IPS-NIHi7 (cell line): ENCODE data around the gene LYVE1.

Source experiments
- DNase-seq: peaks from one replicate; pipeline ENCODE4 v3.0.0; 2012; ENCODE audit warnings: mixed read lengths; ENCODE audit errors: extremely low spot score

LYVE1 gene

DNA sequence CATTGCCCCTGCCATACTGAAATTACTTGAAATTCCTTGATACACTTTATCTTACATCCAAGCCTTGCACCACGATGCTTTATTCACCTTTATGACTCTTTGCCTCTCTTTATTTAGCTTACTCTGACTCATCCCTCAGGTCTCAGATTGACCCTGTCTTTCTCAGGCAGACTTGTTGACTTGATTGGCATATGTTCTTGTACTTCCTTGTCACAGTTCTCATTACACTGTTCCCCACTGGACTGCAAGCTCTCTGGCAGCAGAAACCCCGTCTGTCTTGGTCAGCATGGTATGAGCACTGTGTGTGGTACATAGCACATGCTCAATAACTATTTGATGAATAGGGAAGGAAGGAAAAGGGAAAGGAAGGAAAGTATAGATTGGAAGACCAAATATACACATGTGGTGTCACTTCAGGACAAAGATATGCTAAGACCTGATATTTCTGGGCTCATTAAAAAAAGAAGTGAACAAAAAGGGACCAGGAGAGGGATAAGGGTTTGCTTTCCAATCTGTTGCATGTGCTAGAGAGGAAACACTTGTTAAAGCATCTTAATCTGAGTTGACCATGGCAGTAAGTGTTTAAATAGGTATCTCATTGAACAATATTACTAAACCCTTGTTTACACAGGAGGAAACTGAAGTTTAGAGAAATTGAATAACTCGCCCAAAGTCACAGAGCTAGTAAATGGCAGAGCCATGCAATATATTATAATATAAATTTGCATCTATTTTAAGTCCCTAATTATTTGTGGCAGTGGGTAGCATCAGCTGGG, 7.2 kb downstream of the LYVE1 start:
- DNase-seq, result no peak

DNA sequence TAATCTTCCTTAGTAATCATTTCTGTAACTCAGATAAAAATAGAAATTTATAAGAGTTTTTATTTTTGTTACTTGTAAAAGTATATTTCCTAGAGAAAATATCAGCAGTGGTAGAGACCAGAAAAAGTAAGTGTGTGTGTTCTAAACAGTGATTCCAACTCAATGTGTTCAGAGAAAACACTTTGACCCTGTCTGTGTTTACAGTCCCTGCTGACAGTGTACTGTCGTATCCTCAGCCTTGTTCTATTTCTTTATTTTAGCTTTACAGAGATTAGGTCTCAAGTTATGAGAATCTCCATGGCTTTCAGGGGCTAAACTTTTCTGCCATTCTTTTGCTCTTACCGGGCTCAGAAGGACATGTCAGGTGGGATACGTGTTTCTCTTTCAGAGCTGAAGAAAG, 10.2 kb downstream of the LYVE1 start:
- DNase-seq, result no peak

DNA sequence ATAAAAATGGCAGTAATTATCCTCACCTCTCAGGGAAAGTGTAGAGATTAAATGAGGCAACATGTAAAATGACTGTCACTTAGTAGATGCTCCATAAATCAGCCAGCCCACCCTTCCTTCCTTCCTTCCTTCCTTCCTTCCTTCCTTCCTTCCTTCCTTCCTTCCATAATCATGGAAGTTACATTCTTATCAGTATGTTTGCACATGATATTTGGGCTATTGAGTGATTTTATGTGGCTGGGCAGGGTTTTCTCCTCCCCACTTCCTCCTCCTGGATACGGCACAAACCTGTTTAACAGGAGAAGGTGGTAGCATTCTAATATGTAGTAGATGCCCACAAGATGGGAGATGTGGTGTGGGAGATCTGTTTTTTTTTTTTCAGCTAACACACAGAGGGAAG, 11.9 kb downstream of the LYVE1 start:
- DNase-seq, result no peak

DNA sequence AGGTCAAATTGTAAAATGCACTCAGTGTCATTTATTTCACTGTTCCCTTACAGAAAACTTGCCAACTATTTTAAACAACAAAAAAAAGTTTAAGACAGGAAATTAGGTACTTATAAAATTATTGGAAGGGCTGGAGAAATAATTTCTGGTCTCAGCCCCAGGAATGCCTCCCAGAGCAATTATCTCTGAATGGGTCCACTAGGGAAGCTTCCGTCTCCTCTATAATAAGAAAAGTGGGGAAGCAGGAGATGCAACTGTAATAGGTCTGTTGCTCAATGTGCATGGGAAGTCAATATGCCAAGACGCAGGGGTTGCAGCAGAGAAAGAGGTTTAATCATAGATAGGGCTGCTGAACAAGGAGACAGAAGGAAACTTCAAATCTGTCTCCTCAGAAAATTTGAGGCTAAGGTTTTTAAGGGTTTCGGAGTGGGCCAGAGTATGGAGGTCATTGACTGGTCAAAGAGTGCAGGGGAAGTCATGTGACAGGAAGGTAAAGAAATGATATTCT, 16.6 kb downstream of the LYVE1 start:
- DNase-seq, result no peak

DNA sequence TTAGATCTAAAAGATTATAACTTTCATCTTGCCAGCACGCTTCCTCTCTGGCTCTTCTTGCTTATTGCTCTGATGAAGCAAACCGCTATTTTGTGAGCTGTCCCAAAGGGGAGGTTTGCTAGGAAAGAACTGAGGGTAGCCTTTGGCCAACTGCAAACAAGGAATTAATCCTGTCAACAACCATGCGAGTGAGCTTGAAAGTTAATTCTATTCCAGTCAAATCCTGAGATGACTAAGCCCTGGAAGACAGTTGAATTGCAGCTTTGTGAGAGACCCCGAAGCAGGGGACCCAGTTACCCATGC, 17.2 kb downstream of the LYVE1 start:
- DNase-seq, result no peak

DNA sequence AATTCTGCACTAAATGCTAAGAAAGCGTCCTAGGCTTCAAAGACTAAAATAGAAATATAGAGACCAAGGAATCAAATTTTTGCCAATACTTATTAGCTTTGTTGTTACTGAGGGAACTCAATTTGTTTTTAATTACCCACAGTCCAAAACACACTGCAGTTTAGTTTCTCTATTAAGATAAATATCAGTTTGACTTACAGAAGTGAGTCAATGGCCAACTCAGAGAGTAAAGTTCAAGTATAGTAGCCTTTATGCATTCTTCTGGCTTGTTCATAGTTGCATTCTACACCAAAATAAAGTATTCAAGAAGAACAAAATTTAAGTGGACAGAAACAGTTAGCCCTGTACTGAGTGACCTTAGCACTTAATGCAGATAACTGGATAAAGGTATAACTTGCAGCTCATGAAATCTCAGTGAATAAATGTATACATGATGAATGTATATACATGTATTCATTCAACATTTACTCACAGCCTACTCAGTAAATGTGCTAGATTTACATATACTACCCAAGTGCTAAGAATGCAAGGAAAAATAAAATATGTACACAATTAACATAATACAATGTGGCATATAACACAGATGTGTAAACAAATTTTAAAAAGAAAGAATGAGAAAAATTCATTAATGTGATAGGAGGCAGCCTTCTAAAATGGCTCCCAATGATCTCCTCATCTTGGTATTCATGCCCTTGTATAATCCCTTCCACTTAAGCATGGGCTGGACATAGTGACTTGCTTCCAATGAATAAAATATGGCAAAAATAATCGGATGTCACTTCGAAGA, 17.8 kb downstream of the LYVE1 start:
- no peak for DNase-seq

DNA sequence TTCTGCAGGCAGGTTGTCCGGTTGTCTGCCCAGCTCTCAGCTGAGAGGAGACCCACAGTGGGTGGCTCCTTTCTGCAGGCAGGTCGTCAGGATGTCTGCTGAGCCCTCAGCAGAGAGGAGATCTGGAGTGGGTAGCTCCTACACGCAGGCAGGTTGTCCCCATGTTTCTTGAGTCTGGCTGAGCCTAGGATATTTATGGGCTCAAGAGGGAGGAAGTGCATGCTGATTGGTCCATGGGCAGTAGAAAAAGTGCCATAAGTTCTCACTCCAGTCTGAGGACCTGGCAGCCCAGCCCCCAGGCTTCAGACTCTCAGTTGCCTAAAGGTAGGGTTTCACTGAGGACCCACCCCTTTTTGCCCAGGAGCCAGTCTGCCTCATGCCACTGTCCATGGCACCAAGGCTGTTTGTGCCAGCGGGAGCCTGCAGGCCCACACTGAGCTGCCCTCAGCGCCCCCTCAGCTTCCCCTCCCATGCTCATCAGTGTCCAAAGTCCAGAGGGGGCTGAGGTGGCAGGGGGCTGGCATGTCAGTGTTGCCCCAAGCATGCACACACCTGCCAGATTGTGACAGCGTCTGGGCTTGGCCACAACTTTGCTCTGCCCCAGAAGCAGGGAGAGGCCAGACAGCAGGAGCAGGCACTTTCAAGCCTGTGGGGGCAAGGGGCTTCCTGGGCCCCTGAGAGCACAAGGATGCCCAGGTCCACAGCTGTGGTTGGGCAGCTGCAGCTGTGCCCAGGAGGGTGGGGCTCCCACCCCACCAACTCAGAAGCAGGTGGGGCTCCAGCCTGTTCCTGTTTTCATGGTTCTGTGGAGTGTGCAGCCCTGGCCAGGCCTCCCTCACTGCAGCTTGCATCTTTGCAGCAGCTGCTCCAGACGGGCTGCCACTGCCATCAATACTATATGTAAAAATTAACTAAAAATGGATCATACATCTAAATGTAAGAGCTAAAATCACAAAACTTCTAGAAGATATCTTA, 23.7 kb downstream of the LYVE1 start:
- DNase-seq, result no peak

DNA sequence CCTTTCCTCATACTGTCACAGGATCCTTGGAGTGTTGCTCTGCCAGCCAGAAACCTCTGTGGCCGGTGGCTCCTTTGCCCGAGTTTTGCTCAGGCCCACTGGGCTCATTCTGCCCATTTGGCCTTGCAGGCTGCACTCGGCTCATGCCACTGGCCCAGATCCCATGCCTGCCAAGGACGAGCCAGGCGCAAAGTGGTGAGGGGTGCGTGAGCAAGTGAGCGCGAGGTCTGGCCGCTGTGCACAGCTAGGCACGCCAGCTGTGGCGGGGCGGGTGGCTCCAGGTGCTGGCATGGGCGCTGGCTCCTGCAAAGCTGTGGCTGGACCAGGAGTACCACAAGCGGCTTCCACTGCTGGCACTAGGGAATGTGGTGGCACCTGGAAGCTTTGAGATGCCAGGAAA, 24.7 kb downstream of the LYVE1 start:
- no peak for DNase-seq

DNA sequence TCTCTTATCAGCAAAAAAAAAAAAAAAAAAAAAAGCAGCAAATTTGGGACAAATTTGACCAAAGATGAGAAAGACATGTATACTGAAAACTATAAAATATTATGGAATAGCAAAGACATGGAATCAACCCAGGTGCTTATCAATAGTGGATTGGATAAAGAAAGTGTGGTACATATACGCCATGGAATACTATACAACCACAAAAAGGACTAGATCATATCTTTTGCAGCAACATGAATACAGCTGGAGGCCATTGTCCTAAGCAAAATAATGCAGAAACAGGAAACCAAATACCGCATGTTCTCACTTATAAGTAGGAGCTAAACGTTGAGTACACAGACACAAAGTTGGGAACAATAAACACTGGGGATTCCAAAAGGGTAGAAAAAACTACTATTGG, 25.7 kb downstream of the LYVE1 start:
- DNase-seq, result no peak

DNA sequence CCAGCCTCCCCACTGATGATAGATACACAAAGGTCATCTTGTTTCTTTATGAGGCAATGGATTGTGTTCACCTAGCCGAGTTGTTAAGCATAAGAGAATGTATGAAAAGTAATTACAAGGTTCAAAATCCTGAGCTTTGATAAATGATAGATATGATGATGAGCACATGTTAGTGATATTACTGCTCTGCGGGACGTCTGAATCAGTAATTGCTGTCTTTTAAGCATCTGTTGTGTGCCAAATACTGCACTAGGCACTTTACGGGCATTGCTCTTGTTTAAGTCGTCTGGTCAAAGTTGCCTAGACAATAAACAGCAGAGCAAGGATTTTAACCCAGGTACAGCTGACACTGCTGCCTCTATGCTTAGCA, 26.9 kb downstream of the LYVE1 start:
- DNase-seq, result no peak

DNA sequence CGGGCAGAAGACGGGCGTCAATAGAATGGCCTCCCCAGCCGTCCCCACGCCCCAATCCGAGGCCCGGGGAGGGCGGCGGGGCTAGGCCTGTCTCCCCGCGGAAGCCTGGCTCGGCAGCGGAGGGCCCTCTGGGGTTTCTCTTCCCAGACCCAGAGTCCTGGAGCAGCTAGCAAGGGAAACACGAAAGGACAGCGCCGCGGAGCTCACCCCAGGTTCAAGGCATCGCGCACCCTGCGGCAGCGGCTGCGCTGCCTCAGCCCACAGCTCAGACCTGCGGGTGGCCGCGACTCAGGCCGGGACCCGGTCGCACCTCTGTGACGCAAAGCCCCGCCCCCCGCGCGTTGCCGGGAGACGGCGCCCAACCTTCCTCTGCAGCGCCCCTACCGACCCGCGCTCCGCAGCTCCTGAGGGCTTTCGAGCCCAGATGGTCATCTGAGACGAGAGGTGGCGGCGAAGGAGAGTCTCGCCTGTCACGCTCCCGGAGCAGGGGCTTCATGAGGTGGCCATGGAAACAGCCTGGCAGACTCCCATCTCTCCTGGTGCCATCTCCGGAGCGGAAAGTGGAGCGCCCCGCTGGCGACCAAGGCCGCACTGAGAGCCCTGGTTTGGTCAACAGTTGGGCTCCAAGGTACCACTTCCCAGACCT, 27.4 kb downstream of the LYVE1 start, which contains the start of gene RNF141:
Gene RNF141 (minus strand): TSS at position 273 of the 646 bp plus-strand sequence. CDS start 7,029 bp downstream, outside the sequence.
- peak; percentile 99 for DNase-seq

DNA sequence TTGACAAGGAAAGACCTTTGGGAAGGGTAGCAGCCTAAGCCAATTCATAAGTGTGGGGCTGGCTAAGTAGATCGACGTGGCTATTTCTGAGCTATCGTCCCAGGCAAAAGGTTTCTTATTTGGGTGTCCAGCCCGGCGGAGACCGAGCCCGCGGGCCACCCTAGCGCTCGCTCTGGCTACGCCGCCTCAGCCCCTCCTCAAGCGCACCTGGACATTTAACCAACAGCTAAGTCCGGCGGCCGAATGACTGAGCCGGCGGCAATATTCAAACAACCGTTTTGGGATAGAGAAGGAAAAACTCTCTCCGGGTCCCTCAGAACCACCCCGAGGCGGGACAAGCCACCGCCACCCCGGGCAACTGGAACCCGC, 27.9 kb downstream of the LYVE1 start:
- DNase-seq, result peak; percentile 46

DNA sequence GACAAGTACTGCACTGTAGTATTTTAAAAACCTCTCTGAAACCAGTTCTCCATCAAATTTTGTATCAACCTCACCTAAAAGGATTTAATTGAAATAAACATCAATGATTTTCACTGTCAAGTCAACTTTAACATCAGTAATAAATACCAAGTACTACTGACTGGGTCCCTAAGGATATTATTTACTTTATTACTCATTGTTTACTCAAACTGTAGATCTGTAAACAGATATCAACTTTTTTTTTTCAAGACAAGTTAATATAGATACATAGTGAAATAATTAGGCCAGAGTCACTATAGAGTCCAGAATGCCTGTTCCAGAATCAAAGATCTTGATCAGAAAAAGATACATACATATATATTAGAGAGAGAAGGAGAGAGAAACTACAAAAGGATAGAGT, 29.1 kb downstream of the LYVE1 start:
- no peak for DNase-seq

DNA sequence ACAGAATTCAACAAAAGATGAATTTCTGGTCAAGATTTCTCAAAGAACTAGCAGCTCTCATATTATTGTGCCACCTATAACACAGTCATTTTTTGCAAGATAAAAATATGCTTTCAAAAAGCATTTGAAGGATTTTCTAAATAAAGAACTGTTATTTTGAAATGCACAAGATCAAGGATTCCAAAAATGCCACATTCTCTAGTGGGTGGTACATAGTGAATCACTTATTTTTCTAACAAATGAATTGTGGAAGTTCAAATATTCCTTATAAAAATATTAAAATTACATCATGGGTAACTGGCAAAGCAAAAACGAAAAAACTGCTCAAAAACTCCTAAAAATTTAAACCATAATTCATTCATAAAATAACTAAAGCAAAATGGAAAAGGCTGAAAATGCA, 29.5 kb downstream of the LYVE1 start:
- no peak for DNase-seq

DNA sequence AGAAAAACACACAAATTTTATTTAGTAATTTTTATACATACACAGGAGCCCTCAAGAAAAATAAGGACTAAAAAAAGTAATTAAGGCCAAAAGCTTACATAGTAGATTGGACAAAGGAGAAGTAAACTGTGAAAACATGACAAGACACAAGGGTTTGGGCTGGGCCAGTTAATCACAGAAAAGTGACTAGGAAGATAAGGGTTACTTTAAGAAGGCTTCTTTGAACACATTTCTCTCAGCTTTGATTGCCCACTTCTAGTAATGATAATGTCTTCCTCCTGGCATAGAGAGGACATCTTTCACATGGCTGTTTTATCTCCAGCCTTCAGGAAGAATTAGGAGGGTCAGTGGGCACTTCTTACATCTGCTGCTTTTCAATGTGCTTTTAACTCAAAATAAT, 30.9 kb downstream of the LYVE1 start:
- no peak for DNase-seq

DNA sequence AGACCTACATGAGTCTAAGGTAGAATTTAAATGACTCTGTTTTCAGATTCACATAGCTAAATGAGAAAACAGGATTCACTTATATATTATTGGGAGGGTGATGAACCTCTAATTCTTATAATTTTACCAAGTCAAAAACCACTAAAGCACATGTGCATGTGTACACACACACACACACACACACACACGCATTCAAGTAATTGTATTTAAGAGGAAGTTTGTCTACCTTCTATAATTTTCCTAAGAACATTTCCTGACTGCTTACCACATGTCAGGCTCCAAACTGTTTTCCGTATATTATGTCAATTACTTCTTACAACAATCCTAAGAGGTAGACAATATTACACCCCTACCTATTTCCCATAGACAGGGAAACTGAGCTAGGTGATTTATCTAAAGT, 34.1 kb downstream of the LYVE1 start:
- DNase-seq, result no peak

DNA sequence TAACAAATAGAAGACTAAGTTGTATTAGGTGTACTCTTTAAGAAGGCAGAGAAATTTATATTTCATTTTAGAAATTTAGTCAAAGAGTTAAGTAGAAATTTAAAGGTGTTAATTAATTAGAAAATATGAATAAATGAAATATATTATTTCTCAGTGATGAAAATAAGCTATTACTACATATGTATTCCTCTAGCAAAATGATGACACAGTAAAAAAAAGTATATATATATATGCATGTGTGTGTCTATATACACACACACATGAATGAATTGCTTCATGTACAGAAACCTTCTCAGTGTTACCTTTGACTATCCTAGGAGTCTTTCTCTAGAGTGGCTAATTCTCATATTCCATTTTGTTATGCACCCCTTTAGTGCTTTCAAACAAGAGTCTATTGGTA, 35.1 kb downstream of the LYVE1 start:
- DNase-seq, result no peak

DNA sequence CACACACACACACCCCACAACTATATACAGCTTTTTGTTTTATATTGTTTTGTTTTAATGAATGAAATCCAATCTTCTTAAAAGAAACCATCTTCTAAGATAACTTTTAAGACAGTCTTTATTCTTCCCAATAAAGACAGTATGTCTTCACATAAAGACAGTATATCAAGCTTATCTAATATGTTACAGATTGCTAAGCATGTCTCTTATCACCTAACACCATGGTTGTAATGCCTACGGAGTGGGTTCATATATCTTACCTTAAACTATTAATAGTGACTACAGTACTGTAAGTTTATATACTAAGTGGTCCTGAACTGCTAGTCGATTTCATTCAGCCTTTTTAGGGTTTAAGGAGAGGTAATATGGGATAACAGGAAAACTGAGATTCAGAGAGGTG, 35.9 kb downstream of the LYVE1 start:
- DNase-seq, result no peak

DNA sequence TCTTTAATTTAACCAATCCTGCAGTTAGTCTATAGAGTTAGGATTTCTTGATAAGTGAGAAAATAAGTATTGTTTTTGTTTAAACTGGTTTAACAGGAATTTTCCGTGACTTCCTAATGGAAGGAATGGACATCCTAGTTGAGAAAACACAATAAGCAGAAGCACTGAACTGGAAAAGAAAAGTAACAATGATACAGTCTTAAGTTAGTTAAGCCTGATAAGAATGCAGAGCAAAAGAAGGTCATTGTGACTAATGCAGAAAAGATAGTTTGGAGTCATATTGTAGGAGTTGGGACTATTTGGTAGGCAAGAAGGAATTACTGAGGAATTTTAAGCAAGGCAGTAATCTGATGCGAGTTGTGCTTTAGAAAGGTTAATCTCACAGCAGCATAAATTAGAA, 39.2 kb downstream of the LYVE1 start:
- no peak for DNase-seq

DNA sequence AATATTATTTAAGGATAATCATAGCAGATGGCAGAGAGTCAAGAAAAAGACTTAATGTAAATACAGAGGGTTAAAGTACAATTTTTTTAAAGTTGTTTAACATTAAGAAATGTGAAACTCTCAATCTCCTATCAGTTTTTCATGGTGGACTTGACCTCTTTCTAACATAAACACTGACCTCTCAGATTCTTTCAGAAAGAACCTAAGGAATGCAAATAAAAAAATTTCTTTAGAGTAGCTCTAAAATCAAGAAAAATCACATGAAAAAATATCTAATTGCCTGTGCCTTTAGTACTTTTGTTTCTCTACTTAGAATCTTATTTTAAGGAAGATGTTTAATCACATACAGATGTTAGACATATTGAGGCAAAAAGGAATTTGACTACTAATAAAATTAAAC, 40.3 kb downstream of the LYVE1 start:
- DNase-seq, result no peak
